ENCODE measurements around the gene INSIG2. TPM values are rescaled to one million over a fixed set of nuclear protein-coding genes. Genes with fewer than 3 reads are reported as not detected.

The INSIG2 gene
- total and polyA plus RNA-seq, 12 donors: 5.6 to 19.3 (median 13.5) TPM

DNA sequence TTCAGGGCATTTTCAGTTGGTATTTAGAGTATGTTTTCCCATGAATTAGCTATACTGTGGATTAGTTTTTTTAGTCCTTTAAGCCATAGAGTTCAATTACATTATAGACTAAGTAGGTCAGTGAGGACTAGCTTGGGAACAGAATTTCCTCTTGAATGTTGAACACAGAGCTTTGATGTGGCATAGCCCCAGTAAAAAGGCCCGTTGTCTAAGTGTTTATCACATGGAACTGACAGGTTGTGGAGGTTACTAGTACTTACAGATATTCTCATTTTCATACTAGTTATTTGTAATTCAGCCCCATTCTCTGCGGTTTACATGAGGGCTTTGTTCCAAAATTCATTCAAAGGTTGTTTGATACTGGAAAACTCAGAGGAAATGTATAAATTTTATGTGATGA is 6.2 kb downstream of the INSIG2 start:
- Histone ChIP-seq H3K4me1 (peaks cover 0 to 47% (median 11%) of the 10 kb centered on the region in 9 donors), H3K4me3 (no peak overlapping the region), H3K9me3 (no peaks in the 10 kb centered on the region), H3K27me3 (no peaks in the 10 kb centered on the region), H3K27ac (no peak overlapping the region), H3K36me3 (peaks cover 0 to 24% (median 0%) of the 10 kb centered on the region in 9 donors)
- WGBS, 2 donors: 83 to 88% methylated on average over 2 of the region's 2 CpGs
- ATAC-seq (no peak), DNase-seq (no peak)
- intact Hi-C loops (cut with DNase I): no loop called here
- TF ChIP-seq CTCF (IDR thresholded peaks at IDR 0.05): no peak

- TF ChIP-seq CTCF (IDR thresholded peaks at IDR 0.05): no peak
- ATAC-seq (no peak), DNase-seq (no peak)
- Histone ChIP-seq H3K9me3 (no peaks in the 10 kb centered on the region), H3K4me3 (no peak overlapping the region), H3K36me3 (peaks cover 0 to 32% (median 0%) of the 10 kb centered on the region in 9 donors), H3K4me1 (peaks cover 0 to 39% (median under 1%) of the 10 kb centered on the region in 9 donors), H3K27me3 (no peaks in the 10 kb centered on the region), H3K27ac (no peak overlapping the region)
- intact Hi-C loops (cut with DNase I): no loop called here
- 89 to 94% methylated on average over 5 of the region's 5 CpGs for WGBS, 2 donors
Observed at GRCh38 chr2:118095610-118096009, 7.3 kb downstream of the INSIG2 start.

DNA sequence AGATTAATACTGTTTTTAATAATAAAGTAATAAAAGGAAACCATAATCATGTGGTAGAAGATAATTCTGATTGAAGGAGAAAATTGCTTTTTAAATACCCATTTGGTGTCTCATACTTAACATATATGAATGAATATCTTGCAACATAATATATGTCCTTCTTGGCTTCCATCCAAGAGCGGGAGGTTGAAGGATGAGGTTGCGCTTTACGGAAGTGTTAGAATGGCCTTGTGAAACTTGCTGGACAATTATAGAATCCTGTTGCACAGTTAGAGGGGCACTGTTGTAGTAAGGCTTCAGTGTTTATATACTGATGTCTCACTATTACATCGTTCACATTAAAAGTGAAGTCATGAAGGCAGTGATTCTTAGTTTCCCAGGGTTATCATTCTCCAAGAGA is 9.4 kb downstream of the INSIG2 start:
- Histone ChIP-seq H3K9me3 (no peaks in the 10 kb centered on the region), H3K27me3 (no peaks in the 10 kb centered on the region), H3K27ac (no peak overlapping the region), H3K36me3 (peaks cover 0 to 52% (median 0%) of the 10 kb centered on the region in 9 donors), H3K4me1 (peaks cover 0 to 35% (median 0%) of the 10 kb centered on the region in 9 donors), H3K4me3 (no peak overlapping the region)
- intact Hi-C loops (cut with DNase I): no loop called here
- ATAC-seq (no peak), DNase-seq (no peak)
- no peak for TF ChIP-seq CTCF (IDR thresholded peaks at IDR 0.05)
- WGBS, 2 donors: 64 to 85% methylated on average over 4 of the region's 4 CpGs

- Histone ChIP-seq H3K27ac (no peak overlapping the region), H3K4me1 (peaks cover 0 to 38% (median 0%) of the 10 kb centered on the region in 9 donors), H3K9me3 (no peaks in the 10 kb centered on the region), H3K4me3 (no peak overlapping the region), H3K27me3 (no peaks in the 10 kb centered on the region), H3K36me3 (peaks cover 0 to 60% (median 0%) of the 10 kb centered on the region in 9 donors)
- intact Hi-C loops (cut with DNase I): no loop called here
- DNase-seq (no peak), ATAC-seq (no peak)
- TF ChIP-seq CTCF (IDR thresholded peaks at IDR 0.05): no peak
- WGBS, 2 donors: 86% methylated on average over 1 of the region's 1 CpG
Observed at GRCh38 chr2:118098307-118099030, 10.2 kb downstream of the INSIG2 start.
